HepG2 (cell line): Measurements from ENCODE around the gene NRSN2. TPM values are rescaled to one million over a fixed set of nuclear protein-coding genes. Genes with fewer than 3 reads are reported as not detected.
A peak's percentile ranks its signal among the peaks of the same experiment; 100 is the strongest.

ENCODE experiments used
- DNMT1 ChIP-seq: sonication (generic); formaldehyde crosslinking; IDR thresholded peaks from 2 replicates; pipeline ENCODE4 v1.5.1; 2020; ENCODE audit warnings: mild to moderate bottlenecking, missing genetic modification reagents
- FOSL2 ChIP-seq: sonication (generic); formaldehyde crosslinking; IDR thresholded peaks from 2 replicates; pipeline ENCODE4 v1.4.0; 2020; ENCODE audit warnings: missing genetic modification reagents
- GATAD2A ChIP-seq: IDR thresholded peaks from 2 replicates; pipeline ENCODE4 v1.6.1; 2016
- MED8 ChIP-seq: sonication (generic); formaldehyde crosslinking; IDR thresholded peaks from 2 replicates; pipeline ENCODE4 v1.8.1; 2023; ENCODE audit warnings: mild to moderate bottlenecking, missing genetic modification reagents; ENCODE audit not compliant: insufficient replicate concordance
- PAXIP1 ChIP-seq: sonication (generic); formaldehyde crosslinking; conservative IDR thresholded peaks from 2 replicates; pipeline ENCODE4 v1.4.0; 2020; ENCODE audit warnings: mild to moderate bottlenecking, missing genetic modification reagents, moderate library complexity
- PCBP1 ChIP-seq: fragments of 200-400 bp; formaldehyde crosslinking; IDR thresholded peaks from 2 replicates; pipeline ENCODE4 v1.6.1; 2017; ENCODE audit warnings: mild to moderate bottlenecking, low read depth, low read length, borderline replicate concordance
- RAD21 ChIP-seq: fragments of 450-650 bp; formaldehyde crosslinking; IDR thresholded peaks from 2 replicates; pipeline ENCODE4 v1.5.0; 2020; ENCODE audit warnings: mild to moderate bottlenecking
- RNF219 ChIP-seq: sonication (generic); formaldehyde crosslinking; IDR thresholded peaks from 2 replicates; pipeline ENCODE4 v1.5.0; 2020; ENCODE audit warnings: mild to moderate bottlenecking, missing genetic modification reagents
- THAP8 ChIP-seq: sonication (generic); formaldehyde crosslinking; IDR thresholded peaks from 2 replicates; pipeline ENCODE4 v1.5.1; 2020; ENCODE audit warnings: missing genetic modification reagents, mild to moderate bottlenecking, borderline replicate concordance
- ZBTB21 ChIP-seq: sonication (generic); formaldehyde crosslinking; IDR thresholded peaks from 2 replicates; pipeline ENCODE4 v1.4.0; 2020; ENCODE audit warnings: missing genetic modification reagents
- ZNF280D ChIP-seq: sonication (generic); formaldehyde crosslinking; IDR thresholded peaks from 2 replicates; pipeline ENCODE4 v1.5.1; 2020; ENCODE audit warnings: mild to moderate bottlenecking, missing genetic modification reagents
- ZNF510 ChIP-seq: sonication (generic); formaldehyde crosslinking; IDR thresholded peaks from 2 replicates; pipeline ENCODE4 v1.4.0; 2020; ENCODE audit warnings: low read depth, mild to moderate bottlenecking, missing genetic modification reagents
- ZNF597 ChIP-seq: sonication (generic); formaldehyde crosslinking; IDR thresholded peaks from 2 replicates; pipeline ENCODE4 v1.5.0; 2020; ENCODE audit warnings: missing genetic modification reagents
- ZNF619 ChIP-seq: sonication (generic); formaldehyde crosslinking; IDR thresholded peaks from 2 replicates; pipeline ENCODE4 v1.4.0; 2020; ENCODE audit warnings: mild to moderate bottlenecking, missing genetic modification reagents
- ZNF639 ChIP-seq: conservative IDR thresholded peaks from 2 replicates; pipeline ENCODE4 v1.6.1; 2018; ENCODE audit warnings: missing genetic modification reagents
- ZNF841 ChIP-seq: sonication (generic); formaldehyde crosslinking; IDR thresholded peaks from 2 replicates; pipeline ENCODE4 v1.8.1; 2023; ENCODE audit warnings: missing genetic modification reagents, borderline replicate concordance
- polyA plus RNA-seq, 8 experiments: library from polyadenylated mRNA; depleted of rRNA in 3 of 8; stranded (reverse) in 7 of 8; unstranded in 1 of 8; fragments of >200 nt; fragmentation: Illumina TruSeq in 4 of 8; extraction: Trizol in 4 of 8; gene quantifications; 2 replicates each; pipeline versions ENCODE4 v1.2.1 to v1.2.3, GENCODE V29; 2011 to 2016; ENCODE audit warnings: low read depth in 4 of 8, missing spikeins in 1 of 8, mixed read lengths in 1 of 8; ENCODE audit not compliant: insufficient read depth in 1 of 8
- total RNA-seq, 5 experiments: library from RNA; depleted of rRNA; stranded (reverse); fragments of >200 nt; fragmentation: Illumina TruSeq; extraction: Trizol; gene quantifications; 2 replicates each; pipeline ENCODE4 v1.2.3, GENCODE V29; 2016; ENCODE audit warnings: low read depth in 1 of 5

NRSN2 gene
- total and polyA plus RNA-seq, 2 of the 13 experiments (the other 11 are each of a cell fraction or from before 2014, with no cell fraction given): 32.3 to 49.4 TPM

GRCh38 chr20:309841-310644 lies 36.9 kb upstream of the NRSN2 start (continued):
- TF ChIP-seq PAXIP1 (CRISPR knock-in tag) (peak; percentile 59), RNF219 (CRISPR knock-in tag) (no peak), ZNF597 (CRISPR knock-in tag) (no peak), ZNF619 (CRISPR knock-in tag) (peak; percentile 68; the same call in 1 of the 2 replicates), ZNF510 (CRISPR knock-in tag) (0 out of 2 replicates have a peak, but pooled peaks have one; percentile 31), PCBP1 (peak; percentile 94; the same call in 1 of the 2 replicates), RAD21 (CRISPR knock-in tag) (no peak; the same call in 1 of the 2 replicates), FOSL2 (CRISPR knock-in tag) (peak; percentile 27; the same call in 1 of the 2 replicates), ZNF841 (no peak), DNMT1 (CRISPR knock-in tag) (no peak), MED8 (no peak), GATAD2A (CRISPR knock-in tag) (0 out of 2 replicates have a peak, but pooled peaks have one; percentile 7), ZNF639 (no peak), ZNF280D (CRISPR knock-in tag) (no peak), ZBTB21 (peak; percentile 15; the same call in 1 of the 2 replicates), THAP8 (CRISPR knock-in tag) (peak; percentile 81; the same call in 1 of the 2 replicates)
